ENCODE results near the gene RPTOR. TPM values are rescaled to one million over a fixed set of nuclear protein-coding genes. Genes with fewer than 3 reads are reported as not detected.

Gene RPTOR
- total RNA-seq, 1 experiment from 2014 or later = 46.2 TPM

- no peaks in the 10 kb centered on the region for H4K20me1 ChIP-seq (ENCODE audit: low read length)
- intact Hi-C loops (cut with micrococcal nuclease) = no loop called here
- H3K9me3 ChIP-seq (ENCODE audit: low read length) = no peaks in the 10 kb centered on the region
- no peak overlapping the region for H3K9ac ChIP-seq (ENCODE audit: low read length)
- no peak overlapping the region for H3K4me3 ChIP-seq (ENCODE audit: low read length)
- peaks cover 28% of the 10 kb centered on the region for H3K4me1 ChIP-seq (ENCODE audit: insufficient read depth, low read length)
- peaks cover 6% of the 10 kb centered on the region; the same call in 1 of the 2 replicates for H3K27me3 ChIP-seq (ENCODE audit: low read length)
- no peak overlapping the region for H2AFZ ChIP-seq (ENCODE audit: low read length)
- H3K4me2 ChIP-seq (ENCODE audit: low read length) = no peak overlapping the region
- POLR2A ChIA-PET (ENCODE audit: unreplicated experiment) = no interaction called here
- peaks cover 20% of the 10 kb centered on the region for H3K36me3 ChIP-seq (ENCODE audit: low read depth, low read length)
- H3K9me2 ChIP-seq (replicated peaks; ENCODE audit: low read length) = no peaks in the 10 kb centered on the region
- H3F3A ChIP-seq (ENCODE audit: low read length, unreplicated experiment) = no peaks in the 10 kb centered on the region
- no peaks in the 10 kb centered on the region for H3K79me2 ChIP-seq (ENCODE audit: low read length)
- no TSS peak for BruUV-seq (replicated peaks)
- TF ChIP-seq CTCF (conservative IDR thresholded peaks at IDR 0.05; ENCODE audit: low read depth, low read length) = no peak
- no peak for TF ChIP-seq EZH2phosphoT487 (IDR thresholded peaks at IDR 0.05; ENCODE audit: borderline replicate concordance, low read length)
- H3K27ac ChIP-seq (ENCODE audit: low read length) = no peak overlapping the region
- CTCF ChIA-PET = no interaction called here
- DNase-seq (no peak), ATAC-seq (no peak)
Measured at GRCh38 chr17:80999536-81000333, 455.1 kb downstream of the RPTOR start.

- no peak overlapping the region for H3K4me3 ChIP-seq (ENCODE audit: low read length)
- H2AFZ ChIP-seq (ENCODE audit: low read length) = no peak overlapping the region
- intact Hi-C loops (cut with micrococcal nuclease) = no loop called here
- peaks cover 6% of the 10 kb centered on the region; the same call in 1 of the 2 replicates for H3K27me3 ChIP-seq (ENCODE audit: low read length)
- BruUV-seq (replicated peaks) = no TSS peak
- no peaks in the 10 kb centered on the region for H3F3A ChIP-seq (ENCODE audit: low read length, unreplicated experiment)
- H4K20me1 ChIP-seq (ENCODE audit: low read length) = no peaks in the 10 kb centered on the region
- H3K9ac ChIP-seq (ENCODE audit: low read length) = no peak overlapping the region
- POLR2A ChIA-PET (ENCODE audit: unreplicated experiment) = no interaction called here
- TF ChIP-seq EZH2phosphoT487 (IDR thresholded peaks at IDR 0.05; ENCODE audit: borderline replicate concordance, low read length) (no peak), EZH2 (IDR thresholded peaks at IDR 0.05; ENCODE audit: low read length, unreplicated experiment) (no peak), CTCF (conservative IDR thresholded peaks at IDR 0.05; ENCODE audit: low read depth, low read length) (no peak)
- H3K79me2 ChIP-seq (ENCODE audit: low read length) = no peaks in the 10 kb centered on the region
- H3K9me3 ChIP-seq (ENCODE audit: low read length) = no peaks in the 10 kb centered on the region
- H3K9me2 ChIP-seq (replicated peaks; ENCODE audit: low read length) = no peaks in the 10 kb centered on the region
- no peak overlapping the region for H3K4me2 ChIP-seq (ENCODE audit: low read length)
- no peak for DNase-seq
- H3K4me1 ChIP-seq (ENCODE audit: insufficient read depth, low read length) = peaks cover 28% of the 10 kb centered on the region
- peaks cover 20% of the 10 kb centered on the region for H3K36me3 ChIP-seq (ENCODE audit: low read depth, low read length)
- ATAC-seq = no peak
- no peak overlapping the region for H3K27ac ChIP-seq (ENCODE audit: low read length)
- CTCF ChIA-PET = no interaction called here
Measured at GRCh38 chr17:81000334-81000630, 455.6 kb downstream of the RPTOR start.

GRCh38 chr17:81000631-81001357, 456.2 kb downstream of the RPTOR start:
- Histone ChIP-seq H3K4me2 (ENCODE audit: low read length) (no peak overlapping the region), H3K36me3 (ENCODE audit: low read depth, low read length) (peaks cover 20% of the 10 kb centered on the region), H4K20me1 (ENCODE audit: low read length) (no peaks in the 10 kb centered on the region), H2AFZ (ENCODE audit: low read length) (no peak overlapping the region), H3K27ac (ENCODE audit: low read length) (no peak overlapping the region), H3F3A (ENCODE audit: low read length, unreplicated experiment) (no peaks in the 10 kb centered on the region), H3K4me1 (ENCODE audit: insufficient read depth, low read length) (peaks cover 28% of the 10 kb centered on the region), H3K9ac (ENCODE audit: low read length) (no peak overlapping the region), H3K27me3 (ENCODE audit: low read length) (peaks cover 6% of the 10 kb centered on the region; the same call in 1 of the 2 replicates), H3K9me3 (ENCODE audit: low read length) (no peaks in the 10 kb centered on the region), H3K9me2 (replicated peaks; ENCODE audit: low read length) (no peaks in the 10 kb centered on the region), H3K4me3 (ENCODE audit: low read length) (no peak overlapping the region), H3K79me2 (ENCODE audit: low read length) (no peaks in the 10 kb centered on the region)
- POLR2A ChIA-PET (ENCODE audit: unreplicated experiment) = no interaction called here
- DNase-seq (no peak), ATAC-seq (no peak)
- CTCF ChIA-PET = no interaction called here
- TF ChIP-seq EZH2 (IDR thresholded peaks at IDR 0.05; ENCODE audit: low read length, unreplicated experiment) (no peak), EZH2phosphoT487 (IDR thresholded peaks at IDR 0.05; ENCODE audit: borderline replicate concordance, low read length) (no peak), CTCF (conservative IDR thresholded peaks at IDR 0.05; ENCODE audit: low read depth, low read length) (no peak)
- intact Hi-C loops (cut with micrococcal nuclease) = no loop called here
- BruUV-seq (replicated peaks) = no TSS peak
